Activated CD8-positive, alpha-beta memory T cell treated with anti-CD3 and anti-CD28 coated beads, Interleukin-2, amount 10 ng/mL, durations not matched to agents 7 days and 5 days (primary cell): ENCODE results near the gene PDHA2. TPM values are rescaled to one million over a fixed set of nuclear protein-coding genes. Genes with fewer than 3 reads are reported as not detected.
"Not testable (repeated sequence)": the region's sequence is repeated elsewhere in the genome, so short reads cannot be mapped to it uniquely, and the experiment has no call there.

ENCODE experiments used
- ATAC-seq: fragments of 150-1000 bp; cut with Tn5 transposase; one replicate; pipeline ENCODE4 v1.10.0; 2021; ENCODE audit warnings: moderate library complexity
- CTCF ChIA-PET: fragments of 350-600 bp; sonication (Branson Sonifier 250); formaldehyde crosslinking; loops from one replicate; lab custom pipeline; 2021; ENCODE audit warnings: antibody characterized with exemption; lab: Charles Lee
- DNase-seq: peaks from one replicate; pipeline ENCODE4 v3.0.0-alpha.2; 2020
- H3K27ac Mint-ChIP-seq: one replicate; pipeline ENCODE4 v1.8.0; 2021; ENCODE audit warnings: mild to moderate bottlenecking, mixed read lengths
- H3K27me3 Mint-ChIP-seq: one replicate; pipeline ENCODE4 v1.8.0; 2021; ENCODE audit warnings: mixed read lengths
- H3K36me3 Mint-ChIP-seq: one replicate; pipeline ENCODE4 v1.8.0; 2021; ENCODE audit warnings: mild to moderate bottlenecking, mixed read lengths
- H3K4me1 Mint-ChIP-seq: one replicate; pipeline ENCODE4 v1.8.0; 2021; ENCODE audit warnings: mixed read lengths
- H3K4me3 Mint-ChIP-seq: one replicate; pipeline ENCODE4 v1.8.0; 2021; ENCODE audit warnings: mild to moderate bottlenecking, moderate library complexity, mixed read lengths
- H3K9me3 Mint-ChIP-seq: one replicate; pipeline ENCODE4 v1.8.0; 2022; ENCODE audit warnings: low read depth, mixed read lengths
- total RNA-seq, 2 experiments: library from RNA; stranded (reverse); gene quantifications; one replicate each; pipeline ENCODE4 v1.2.3, GENCODE V29; 2021

PDHA2 gene
- total RNA-seq = not detected

DNA sequence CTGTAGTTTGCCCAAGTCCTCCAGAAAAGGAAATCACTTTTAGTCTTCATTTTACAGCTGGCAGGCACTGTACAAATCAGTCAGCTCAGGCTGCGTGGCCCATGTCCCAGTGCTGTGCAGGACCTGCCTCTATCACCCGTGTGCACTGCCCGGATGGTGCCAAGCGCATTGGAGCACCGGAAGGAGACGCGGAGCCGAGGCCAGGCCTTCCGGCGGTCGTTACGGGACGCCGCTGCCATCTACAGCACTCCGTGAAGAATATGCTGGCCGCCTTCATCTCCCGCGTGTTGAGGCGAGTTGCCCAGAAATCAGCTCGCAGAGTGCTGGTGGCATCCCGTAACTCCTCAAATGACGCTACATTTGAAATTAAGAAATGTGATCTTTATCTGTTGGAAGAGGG, at the start of gene PDHA2:
TSS of gene PDHA2 (plus strand) at position 203 of the 400 bp plus-strand sequence. CDS start at position 261, 58 bp downstream.
- Mint-ChIP-seq H3K4me1 (no peaks in the 10 kb centered on the region), H3K27me3 (no peaks in the 10 kb centered on the region)

DNA sequence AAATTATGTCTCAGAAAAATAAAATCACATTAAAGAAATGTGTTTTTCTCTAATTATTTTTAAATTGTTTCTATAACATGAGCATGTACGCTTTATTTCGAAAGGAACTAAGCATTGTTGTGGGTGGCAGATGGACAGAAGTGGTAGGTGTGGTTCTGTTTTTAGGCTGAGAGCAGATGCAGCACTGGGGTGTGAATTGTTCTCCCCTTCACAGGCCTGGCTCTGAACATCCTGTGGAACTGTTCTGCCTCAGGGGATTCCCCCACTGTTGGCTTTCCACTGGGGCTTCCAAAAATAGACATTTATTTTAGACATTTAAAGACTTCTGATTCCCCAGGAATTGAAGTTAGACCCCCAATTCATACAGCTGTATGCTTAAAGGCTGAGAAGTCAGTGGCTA, 41.9 kb upstream of the PDHA2 start:
- CTCF ChIA-PET = no interaction called here

More for the DNA sequence above, at the start of gene PDHA2:
- Mint-ChIP-seq H3K9me3 (peaks cover 2% of the 10 kb centered on the region), H3K27ac (no peak within 1 kb of the TSS), H3K4me3 (no peak within 1 kb of the TSS), H3K36me3 (no peaks in the 10 kb centered on the region)
- DNase-seq (no peak), ATAC-seq (no peak)
- CTCF ChIA-PET = no interaction called here

DNA sequence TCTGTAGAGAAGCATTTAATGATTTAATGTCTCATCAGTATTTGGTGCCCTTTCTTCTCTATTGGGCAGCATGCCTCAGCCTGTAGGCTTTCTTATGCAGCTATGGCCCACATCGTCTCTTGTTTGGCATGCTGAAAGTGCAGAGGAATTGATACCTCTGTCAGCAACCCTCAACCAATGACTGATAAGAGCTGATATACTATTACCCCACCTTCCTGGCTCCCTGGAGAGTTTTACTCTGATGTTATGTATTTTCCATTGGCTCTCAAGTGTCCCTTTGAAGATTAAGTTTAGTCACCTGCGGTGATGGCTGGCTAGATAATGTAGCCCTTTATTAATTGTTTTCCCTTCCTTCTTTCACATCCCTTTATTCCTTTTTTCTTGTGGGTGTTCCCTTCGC, 41.2 kb upstream of the PDHA2 start:
- DNase-seq = no peak
- Mint-ChIP-seq H3K27ac (no peak overlapping the region), H3K36me3 (no peaks in the 10 kb centered on the region), H3K9me3 (peaks cover 3% of the 10 kb centered on the region), H3K4me3 (no peak overlapping the region), H3K4me1 (no peaks in the 10 kb centered on the region), H3K27me3 (no peaks in the 10 kb centered on the region)
- CTCF ChIA-PET = no interaction called here
- no peak for ATAC-seq

More for the DNA sequence above, 41.9 kb upstream of the PDHA2 start:
- Mint-ChIP-seq H3K9me3 (peaks cover 3% of the 10 kb centered on the region), H3K4me3 (no peak overlapping the region), H3K27ac (no peak overlapping the region), H3K27me3 (no peaks in the 10 kb centered on the region), H3K4me1 (no peaks in the 10 kb centered on the region), H3K36me3 (no peaks in the 10 kb centered on the region)
- no peak for DNase-seq
- ATAC-seq = no peak

DNA sequence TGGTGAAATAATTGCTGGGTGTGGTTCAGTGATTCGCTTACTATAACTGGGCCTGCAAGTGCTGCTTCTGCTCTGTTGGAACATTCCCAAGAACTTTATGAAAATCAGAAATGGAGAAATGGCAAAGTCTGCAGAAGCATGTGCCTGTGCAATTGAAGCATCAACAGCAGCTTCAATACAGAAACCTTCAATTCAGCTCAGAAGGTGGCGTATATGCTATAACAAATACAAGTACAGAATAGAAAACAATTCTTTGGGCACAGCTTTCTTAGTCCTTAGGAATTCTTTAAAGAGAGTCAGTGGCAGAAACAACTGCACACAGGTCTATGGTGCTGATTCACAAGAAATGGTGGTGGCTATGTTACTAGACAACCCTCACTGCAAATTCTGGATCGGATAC, 18.0 kb upstream of the PDHA2 start:
- ATAC-seq (no peak), DNase-seq (no peak)
- Mint-ChIP-seq H3K36me3 (no peaks in the 10 kb centered on the region), H3K27me3 (no peaks in the 10 kb centered on the region), H3K27ac (no peak overlapping the region), H3K4me1 (peaks cover 4% of the 10 kb centered on the region), H3K4me3 (no peak overlapping the region), H3K9me3 (no peaks in the 10 kb centered on the region)
- CTCF ChIA-PET = no interaction called here

DNA sequence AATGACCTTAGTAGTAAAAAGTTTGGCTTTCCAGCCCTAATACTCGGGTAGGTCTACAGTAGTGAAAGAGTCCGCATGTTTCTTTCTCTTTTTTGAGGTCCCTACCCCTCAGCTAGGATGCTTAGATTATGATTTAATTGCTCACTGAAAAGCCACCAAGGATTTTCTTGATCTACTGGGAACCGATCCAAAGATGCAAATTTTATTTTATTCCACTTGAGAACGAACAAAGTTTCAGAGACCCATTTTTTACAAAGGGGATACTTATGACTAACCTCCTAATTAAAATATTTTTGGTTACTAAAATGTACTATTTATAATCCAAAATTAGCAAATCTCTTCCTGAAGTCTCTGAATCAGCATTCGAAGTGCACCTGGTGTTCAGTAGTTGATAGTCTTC, 14.3 kb upstream of the PDHA2 start:
- DNase-seq (no peak), ATAC-seq (no peak)
- Mint-ChIP-seq H3K9me3 (no peaks in the 10 kb centered on the region), H3K4me1 (peaks cover 4% of the 10 kb centered on the region), H3K27ac (no peak overlapping the region), H3K27me3 (no peaks in the 10 kb centered on the region), H3K36me3 (no peaks in the 10 kb centered on the region), H3K4me3 (no peak overlapping the region)
- CTCF ChIA-PET = no interaction called here

- Mint-ChIP-seq H3K4me1 (no peaks in the 10 kb centered on the region), H3K27me3 (no peaks in the 10 kb centered on the region), H3K9me3 (peaks cover 2% of the 10 kb centered on the region), H3K4me3 (no peak overlapping the region), H3K27ac (no peak overlapping the region), H3K36me3 (no peaks in the 10 kb centered on the region)
- DNase-seq = no peak
- ATAC-seq = no peak
- CTCF ChIA-PET = no interaction called here
Measured at GRCh38 chr4:95830651-95831050, 9.2 kb upstream of the PDHA2 start.

- no peak overlapping the region for H3K4me3 Mint-ChIP-seq
- peaks cover 2% of the 10 kb centered on the region for H3K9me3 Mint-ChIP-seq
- H3K27ac Mint-ChIP-seq = no peak overlapping the region
- CTCF ChIA-PET = no interaction called here
- no peaks in the 10 kb centered on the region for H3K36me3 Mint-ChIP-seq
- H3K4me1 Mint-ChIP-seq = no peaks in the 10 kb centered on the region
- ATAC-seq = no peak
- H3K27me3 Mint-ChIP-seq = no peaks in the 10 kb centered on the region
- no peak for DNase-seq
Measured at GRCh38 chr4:95831166-95831565, 8.7 kb upstream of the PDHA2 start.

GRCh38 chr4:95833711-95834194, 6.1 kb upstream of the PDHA2 start:
- Mint-ChIP-seq H3K4me1 (no peaks in the 10 kb centered on the region), H3K27me3 (no peaks in the 10 kb centered on the region), H3K36me3 (no peaks in the 10 kb centered on the region), H3K9me3 (peaks cover 2% of the 10 kb centered on the region), H3K27ac (no peak overlapping the region), H3K4me3 (no peak overlapping the region)
- DNase-seq (no peak), ATAC-seq (no peak)
- CTCF ChIA-PET = interaction anchor here (0.8 kb wide), 1 partner anchor 8 kb away, joined by 3 read pairs; no protein-coding TSS in a partner anchor

DNA sequence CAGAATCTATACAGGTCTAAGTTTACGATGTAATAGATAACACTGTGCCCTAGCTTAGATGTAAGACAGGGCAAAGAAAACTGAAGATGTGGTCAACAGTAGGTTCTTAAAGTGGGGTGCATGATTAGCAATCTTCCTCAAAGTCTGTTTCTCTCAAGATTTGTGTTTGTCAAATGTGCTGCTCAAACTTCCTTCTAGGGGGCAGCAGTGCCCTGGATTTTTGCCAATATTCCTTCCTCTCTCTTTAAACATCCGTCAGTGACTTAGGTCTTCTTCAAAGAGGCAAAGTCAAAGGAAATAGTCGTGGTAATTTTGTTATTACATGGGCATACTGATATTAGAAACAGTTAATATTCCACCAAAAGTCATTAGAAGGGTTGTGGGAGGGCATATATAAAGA, 4.2 kb upstream of the PDHA2 start:
- no peaks in the 10 kb centered on the region for H3K27me3 Mint-ChIP-seq
- no peak for ATAC-seq
- no peaks in the 10 kb centered on the region for H3K4me1 Mint-ChIP-seq
- no peak overlapping the region for H3K27ac Mint-ChIP-seq
- peaks cover 2% of the 10 kb centered on the region for H3K9me3 Mint-ChIP-seq
- CTCF ChIA-PET = no interaction called here
- H3K36me3 Mint-ChIP-seq = no peaks in the 10 kb centered on the region
- no peak for DNase-seq
- H3K4me3 Mint-ChIP-seq = no peak overlapping the region

DNA sequence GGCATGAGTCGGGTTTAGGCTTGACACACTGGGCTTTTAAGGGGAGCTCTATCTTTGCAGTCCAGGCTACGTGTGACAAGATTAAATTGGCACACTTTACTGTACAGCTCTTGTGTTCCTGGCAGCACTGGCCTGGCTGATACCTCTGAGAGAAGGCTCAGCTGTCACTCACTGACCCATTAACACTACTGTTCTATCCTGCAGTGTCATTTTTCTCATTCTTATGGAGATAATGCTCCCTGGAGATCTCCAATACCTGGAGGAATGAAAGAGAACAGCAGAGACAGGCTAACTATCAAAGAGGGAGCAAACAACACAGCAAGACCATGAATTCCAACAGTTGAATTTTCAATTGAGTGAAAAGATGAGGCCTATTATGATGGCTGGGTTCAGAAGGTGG, 1.7 kb upstream of the PDHA2 start:
- no peaks in the 10 kb centered on the region for H3K27me3 Mint-ChIP-seq
- CTCF ChIA-PET = no interaction called here
- ATAC-seq (no peak), DNase-seq (no peak)
- no peak overlapping the region for H3K4me3 Mint-ChIP-seq
- no peaks in the 10 kb centered on the region for H3K36me3 Mint-ChIP-seq
- peaks cover 4% of the 10 kb centered on the region for H3K9me3 Mint-ChIP-seq
- H3K27ac Mint-ChIP-seq = no peak overlapping the region
- no peaks in the 10 kb centered on the region for H3K4me1 Mint-ChIP-seq

DNA sequence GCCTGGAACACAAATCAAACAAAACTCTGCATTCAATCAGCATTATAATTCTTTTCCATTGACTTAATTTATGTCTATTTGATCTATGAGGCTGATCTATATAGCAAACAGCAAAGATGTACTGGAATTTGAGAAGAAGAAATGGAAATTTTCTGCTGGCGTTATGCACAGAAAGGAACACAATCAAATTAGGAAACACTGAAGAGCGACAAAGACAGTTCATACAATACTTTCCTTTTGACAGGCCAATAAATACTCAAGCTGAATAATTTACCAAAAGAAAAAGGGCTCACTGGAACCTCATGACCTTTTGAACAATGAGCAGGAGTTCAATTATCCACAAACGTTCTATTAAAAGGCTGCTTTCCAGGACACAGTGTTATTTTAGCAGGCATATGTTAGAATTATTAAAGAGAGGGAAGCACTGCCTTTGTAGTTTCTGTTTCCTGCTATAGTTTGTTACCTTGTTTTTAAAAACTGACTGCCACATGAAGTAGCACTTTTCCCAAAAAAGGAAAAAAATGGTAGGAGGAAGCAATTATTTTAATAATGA, 8.1 kb downstream of the PDHA2 start:
- no peak for ATAC-seq
- Mint-ChIP-seq H3K9me3 (peaks cover 2% of the 10 kb centered on the region), H3K4me1 (no peaks in the 10 kb centered on the region), H3K4me3 (no peak overlapping the region), H3K27ac (no peak overlapping the region), H3K27me3 (no peaks in the 10 kb centered on the region), H3K36me3 (no peaks in the 10 kb centered on the region)
- DNase-seq = no peak
- CTCF ChIA-PET = no interaction called here

GRCh38 chr4:95850161-95850560, 10.3 kb downstream of the PDHA2 start:
- Mint-ChIP-seq H3K36me3 (no peaks in the 10 kb centered on the region), H3K27ac (no peak overlapping the region), H3K4me1 (no peaks in the 10 kb centered on the region), H3K9me3 (peaks cover 2% of the 10 kb centered on the region), H3K4me3 (no peak overlapping the region), H3K27me3 (no peaks in the 10 kb centered on the region)
- no peak for ATAC-seq
- no peak for DNase-seq
- CTCF ChIA-PET = no interaction called here

- H3K4me1 Mint-ChIP-seq = no peaks in the 10 kb centered on the region
- no peaks in the 10 kb centered on the region for H3K36me3 Mint-ChIP-seq
- no peak overlapping the region for H3K27ac Mint-ChIP-seq
- no peak for DNase-seq
- no peaks in the 10 kb centered on the region for H3K9me3 Mint-ChIP-seq
- ATAC-seq = no peak
- CTCF ChIA-PET = no interaction called here
- no peaks in the 10 kb centered on the region for H3K27me3 Mint-ChIP-seq
- no peak overlapping the region for H3K4me3 Mint-ChIP-seq
Measured at GRCh38 chr4:95857761-95858160, 17.9 kb downstream of the PDHA2 start.

DNA sequence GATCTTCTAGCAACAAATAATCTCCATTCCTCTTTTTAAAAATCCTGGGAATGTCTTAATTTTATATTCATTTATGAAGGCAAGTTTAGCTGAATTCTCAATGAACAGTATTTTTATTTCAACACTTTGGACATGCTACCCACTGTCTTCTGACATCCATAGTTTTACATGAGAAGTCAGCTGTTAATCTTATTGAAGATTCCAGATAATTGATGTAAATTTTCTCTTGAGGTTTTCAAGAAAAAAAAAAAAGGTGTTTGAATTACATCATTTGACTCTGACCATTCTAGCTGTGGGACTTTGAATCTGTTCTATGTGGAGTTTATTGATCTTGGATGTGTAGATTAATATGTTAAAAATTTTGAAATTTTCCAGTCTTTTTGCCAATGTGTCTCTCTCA, 28.0 kb downstream of the PDHA2 start:
- Mint-ChIP-seq H3K4me3 (no peak overlapping the region), H3K9me3 (peaks cover 9% of the 10 kb centered on the region), H3K36me3 (no peaks in the 10 kb centered on the region), H3K27me3 (no peaks in the 10 kb centered on the region), H3K27ac (no peak overlapping the region), H3K4me1 (no peaks in the 10 kb centered on the region)
- DNase-seq (no peak), ATAC-seq (no peak)
- CTCF ChIA-PET = no interaction called here

DNA sequence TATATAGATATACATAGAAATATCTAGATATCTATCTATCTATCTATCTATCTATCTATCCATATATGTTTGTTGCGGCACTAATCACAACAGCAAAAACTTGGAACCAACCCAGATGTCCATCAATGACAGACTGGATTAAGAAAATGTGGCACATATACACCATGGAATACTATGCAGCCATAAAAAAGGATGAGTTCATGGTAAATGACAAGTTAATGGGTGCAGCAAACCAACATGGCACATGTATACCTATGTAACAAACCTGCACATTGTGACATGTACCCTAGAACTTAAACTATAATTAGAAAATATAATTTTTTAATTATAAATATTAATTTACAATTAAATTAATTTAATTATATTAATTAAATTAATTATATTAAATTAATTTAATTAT, 29.5 kb downstream of the PDHA2 start:
- H3K4me1 Mint-ChIP-seq, H3K27me3 Mint-ChIP-seq, ATAC-seq, H3K27ac Mint-ChIP-seq, CTCF ChIA-PET, DNase-seq, H3K36me3 Mint-ChIP-seq, H3K4me3 Mint-ChIP-seq, H3K9me3 Mint-ChIP-seq: not testable (repeated sequence)
